ENCODE data around the gene CTNNBL1. TPM values are rescaled to one million over a fixed set of nuclear protein-coding genes. Genes with fewer than 3 reads are reported as not detected.

The CTNNBL1 gene
- total RNA-seq, 1 experiment from 2014 or later = 37.6 TPM

GRCh38 chr20:37912874-37913273, 219.0 kb downstream of the CTNNBL1 start:
- DNase-seq (ENCODE audit: extremely low read depth, low read depth) = no peak

GRCh38 chr20:37913567-37914366, 219.9 kb downstream of the CTNNBL1 start:
- DNase-seq (ENCODE audit: extremely low read depth, low read depth) = no peak

GRCh38 chr20:37914367-37914671, 220.5 kb downstream of the CTNNBL1 start:
- DNase-seq (ENCODE audit: extremely low read depth, low read depth) = no peak

- DNase-seq (ENCODE audit: extremely low read depth, low read depth) = no peak
Observed at GRCh38 chr20:37914672-37915433, 221.0 kb downstream of the CTNNBL1 start.

GRCh38 chr20:37915434-37915787, 221.6 kb downstream of the CTNNBL1 start:
- no peak for DNase-seq (ENCODE audit: extremely low read depth, low read depth)

GRCh38 chr20:37915800-37916570, 222.2 kb downstream of the CTNNBL1 start:
- no peak for DNase-seq (ENCODE audit: extremely low read depth, low read depth)

GRCh38 chr20:37917461-37917860, 223.6 kb downstream of the CTNNBL1 start:
- no peak for DNase-seq (ENCODE audit: extremely low read depth, low read depth)

GRCh38 chr20:37918035-37918434, 224.2 kb downstream of the CTNNBL1 start:
- no peak for DNase-seq (ENCODE audit: extremely low read depth, low read depth)

- no peak for DNase-seq (ENCODE audit: extremely low read depth, low read depth)
Observed at GRCh38 chr20:37919389-37920040, 225.7 kb downstream of the CTNNBL1 start.

- no peak for DNase-seq (ENCODE audit: extremely low read depth, low read depth)
Observed at GRCh38 chr20:37920270-37920669, 226.4 kb downstream of the CTNNBL1 start.

- no peak for DNase-seq (ENCODE audit: extremely low read depth, low read depth)
Observed at GRCh38 chr20:37920679-37921322, 227.0 kb downstream of the CTNNBL1 start.

GRCh38 chr20:37921341-37921929, 227.6 kb downstream of the CTNNBL1 start:
- no peak for DNase-seq (ENCODE audit: extremely low read depth, low read depth)

Other genes with a start within 250 kb of the CTNNBL1 start
- gene NNAT, start 172.8 kb upstream of the CTNNBL1 start, total RNA-seq (2014; rRNA removed; shearing (Covaris generic)) = not detected in 2 replicates
- 42.4 and 44.3 TPM in 2 replicates for gene BLCAP, start 166.2 kb upstream of the CTNNBL1 start, total RNA-seq (2014; rRNA removed; shearing (Covaris generic))
- not detected in 2 replicates for gene VSTM2L, start 209.1 kb downstream of the CTNNBL1 start, total RNA-seq (2014; rRNA removed; shearing (Covaris generic))

Measured in NCI-H460 (cell line).